HepG2 (cell line): ENCODE measurements around the gene MISFA. TPM values are rescaled to one million over a fixed set of nuclear protein-coding genes. Genes with fewer than 3 reads are reported as not detected.
"Not testable (repeated sequence)": the region's sequence is repeated elsewhere in the genome, so short reads cannot be mapped to it uniquely, and the experiment has no call there.

ENCODE experiments used
- ATAC-seq: fragments of 200-7000 bp; cut with Tn5 transposase; 3 replicates; pipeline ENCODE4 v1.9.1; 2020; ENCODE audit warnings: mild to moderate bottlenecking, moderate library complexity
- BruUV-seq: library from RNA; stranded (reverse); fragments of 400-500 nt; replicated peaks from 2 replicates; lab custom pipeline; 2021; lab: Mats Ljungman, UMichigan
- CTCF ChIA-PET: fragments of 300-600 bp; formaldehyde crosslinking; extraction: SDS; loops from one replicate; lab custom pipeline; 2021; ENCODE audit warnings: low total read pairs, inconsistent platforms, low intra/inter-chr PET ratio; lab: Yijun Ruan, JAX
- POLR2A ChIA-PET: fragments of 350-600 bp; sonication (Branson Sonifier 250); formaldehyde crosslinking; loops from one replicate; lab custom pipeline; 2020; ENCODE audit warnings: antibody characterized with exemption, inconsistent platforms; lab: Yijun Ruan, JAX
- DNase-seq: peaks from one replicate; pipeline ENCODE4 v3.0.0-alpha.2; 2015; ENCODE audit warnings: low spot score
- FAIRE-seq: peaks from 3 replicates; lab custom pipeline; 2011; peaks lifted over from hg19 to GRCh38; lab: Jason Lieb, UNC
- H2AFZ ChIP-seq: one replicate; pipeline ENCODE4 v1.6.1; 2011; ENCODE audit warnings: low read length, inconsistent platforms
- H3K27ac ChIP-seq: fragments of 300-600 bp; 3 replicates; pipeline ENCODE4 v1.8.0; 2011; ENCODE audit warnings: mixed run types, mild to moderate bottlenecking, mixed read lengths, low read length, inconsistent platforms; ENCODE audit not compliant: insufficient read depth; ENCODE audit errors: extremely low read length
- H3K27me3 ChIP-seq, 2 experiments: fragments of 200-600 bp in 1 of 2; 2 replicates in 1 of 2; 3 replicates in 1 of 2; pipeline versions ENCODE4 v1.6.0 to v1.8.0; 2011; ENCODE audit warnings: low read length in 2 of 2, mild to moderate bottlenecking in 2 of 2, moderate library complexity in 2 of 2, inconsistent platforms in 1 of 2; ENCODE audit not compliant: insufficient read depth in 2 of 2, control insufficient read depth in 1 of 2
- H3K36me3 ChIP-seq, 2 experiments: fragments of 200-600 bp in 1 of 2; replicated peaks in 1 of 2; 2 replicates in 1 of 2; 3 replicates in 1 of 2; pipeline versions ENCODE4 v1.5.1 to v1.8.0; 2011; ENCODE audit warnings: low read length in 2 of 2, inconsistent platforms in 1 of 2; ENCODE audit not compliant: insufficient read depth in 2 of 2, control insufficient read depth in 1 of 2
- H3K4me1 ChIP-seq: 2 replicates; pipeline ENCODE4 v1.5.1; 2012; ENCODE audit warnings: low read length, inconsistent platforms; ENCODE audit not compliant: insufficient read depth
- H3K4me2 ChIP-seq: 2 replicates; pipeline ENCODE4 v1.6.0; 2011; ENCODE audit warnings: low read depth, low read length, inconsistent platforms
- H3K4me3 ChIP-seq, 3 experiments: fragments of 200-600 bp in 1 of 3; sonication (generic), shearing (Covaris generic) in 1 of 3; replicated peaks in 1 of 3; 2 replicates each; pipeline ENCODE4 v1.5.1; 2011 to 2016; ENCODE audit warnings: low read length in 3 of 3, inconsistent platforms in 2 of 3, low read depth in 2 of 3, mild to moderate bottlenecking in 2 of 3, control low read depth in 1 of 3, mixed read lengths in 1 of 3; ENCODE audit not compliant: insufficient read depth in 1 of 3
- H3K79me2 ChIP-seq: one replicate; pipeline ENCODE4 v1.6.1; 2011; ENCODE audit warnings: low read length, inconsistent platforms; ENCODE audit not compliant: insufficient read depth
- H3K9ac ChIP-seq: 2 replicates; pipeline ENCODE4 v1.6.0; 2011; ENCODE audit warnings: mild to moderate bottlenecking, low read depth, low read length, inconsistent platforms; ENCODE audit not compliant: insufficient read depth
- H3K9me3 ChIP-seq: 2 replicates; pipeline ENCODE4 v1.5.1; 2012; ENCODE audit warnings: mild to moderate bottlenecking, low read length
- H4K20me1 ChIP-seq: 2 replicates; pipeline ENCODE4 v1.6.0; 2011; ENCODE audit warnings: inconsistent platforms, mild to moderate bottlenecking, low read length, moderate library complexity; ENCODE audit not compliant: insufficient read depth
- ARNT2 ChIP-seq: sonication (generic); formaldehyde crosslinking; IDR thresholded peaks from 2 replicates; pipeline ENCODE4 v1.8.0; 2022; ENCODE audit warnings: mild to moderate bottlenecking, low read depth, missing genetic modification reagents, moderate library complexity
- SAP130 ChIP-seq: IDR thresholded peaks from 2 replicates; pipeline ENCODE4 v1.6.1; 2016; ENCODE audit warnings: low read depth
- SOX13 ChIP-seq, 3 experiments: fragments of 450-650 bp in 1 of 3; sonication (generic) in 1 of 3; formaldehyde crosslinking in 1 of 3; IDR thresholded peaks in 2 of 3; conservative IDR thresholded peaks in 1 of 3; 2 replicates each; pipeline versions ENCODE4 v1.5.0 to v1.6.1; 2016 to 2020; ENCODE audit warnings: antibody characterized with exemption in 1 of 3, mild to moderate bottlenecking in 1 of 3, missing compliant biosample characterization in 1 of 3, missing genetic modification reagents in 1 of 3, moderate library complexity in 1 of 3
- SOX6 ChIP-seq, 2 experiments: fragments of 450-650 bp in 1 of 2; sonication (generic) in 1 of 2; formaldehyde crosslinking in 1 of 2; IDR thresholded peaks; 2 replicates each; pipeline versions ENCODE4 v1.4.0 to v1.6.1; 2017 to 2020; ENCODE audit warnings: antibody characterized with exemption in 1 of 2, mild to moderate bottlenecking in 1 of 2, missing genetic modification reagents in 1 of 2
- ZBTB7B ChIP-seq: sonication (generic); formaldehyde crosslinking; IDR thresholded peaks from 2 replicates; pipeline ENCODE4 v1.4.0; 2020; ENCODE audit warnings: missing genetic modification reagents
- ZNF121 ChIP-seq: sonication (generic); formaldehyde crosslinking; IDR thresholded peaks from 2 replicates; pipeline ENCODE4 v1.5.0; 2020; ENCODE audit warnings: mild to moderate bottlenecking, missing genetic modification reagents
- WGBS: methylation state at CpG from one replicate; pipeline ENCODE4 v1.1.6; 2017; ENCODE audit warnings: low lambda C conversion rate; 5-methylcytosine and 5-hydroxymethylcytosine counted together
- in situ Hi-C: cut with HindIII; loops from 2 replicates; pipeline ENCODE4 v1.10.0; 2017; ENCODE audit warnings: low pct_unique_long_range_greater_than_20kb; ENCODE audit not compliant: extremely low pct_ligation_motif_present
- intact Hi-C: fragments of 100-400 bp; cut with micrococcal nuclease; formaldehyde crosslinking; loops from one replicate; pipeline ENCODE4 v1.10.0; 2022; ENCODE audit not compliant: unreplicated experiment
- polyA plus RNA-seq, 8 experiments: library from polyadenylated mRNA; depleted of rRNA in 3 of 8; stranded (reverse) in 7 of 8; unstranded in 1 of 8; fragments of >200 nt; fragmentation: Illumina TruSeq in 4 of 8; extraction: Trizol in 4 of 8; gene quantifications; 2 replicates each; pipeline versions ENCODE4 v1.2.1 to v1.2.3, GENCODE V29; 2011 to 2016; ENCODE audit warnings: low read depth in 4 of 8, missing spikeins in 1 of 8, mixed read lengths in 1 of 8; ENCODE audit not compliant: insufficient read depth in 1 of 8
- total RNA-seq, 5 experiments: library from RNA; depleted of rRNA; stranded (reverse); fragments of >200 nt; fragmentation: Illumina TruSeq; extraction: Trizol; gene quantifications; 2 replicates each; pipeline ENCODE4 v1.2.3, GENCODE V29; 2016; ENCODE audit warnings: low read depth in 1 of 5

MISFA gene
- total and polyA plus RNA-seq, 2 of the 13 experiments (the other 11 are each of a cell fraction or from before 2014, with no cell fraction given), result 1.4 to 5.4 TPM

GRCh38 chr11:18590571-18590970 lies 9.0 kb upstream of the MISFA start:
- DNase-seq, result no peak
- Histone ChIP-seq H3K4me2 (peak overlapping the region; percentile 83), H3K9me3 (no peaks in the 10 kb centered on the region), H3K27me3 (no peaks in the 10 kb centered on the region), H2AFZ (no peak overlapping the region), H3K27ac (no peak overlapping the region), H3K36me3 (no peaks in the 10 kb centered on the region), H3K9ac (peak overlapping the region; percentile 88; the same call in 1 of the 2 replicates), H3K4me3 (peak overlapping the region in 1 of 3 experiments; percentile 25; a peak in 1 of 6 replicates), H3K4me1 (peaks cover 48% of the 10 kb centered on the region), H3K79me2 (peaks cover 32% of the 10 kb centered on the region), H4K20me1 (no peaks in the 10 kb centered on the region)
- peak; percentile 15; the same call in 2 of the 3 replicates for ATAC-seq
- CTCF ChIA-PET, result no interaction called here
- POLR2A ChIA-PET, result interaction anchor here (1.4 to 3.5 kb wide), 3 partner anchors 11 to 64 kb away, joined by 3 to 15 read pairs (median 8); partner anchors contain the start of genes SPTY2D1 and TSG101
- intact Hi-C loops (no loop called here), in situ Hi-C loops (loop anchor here (5.0 kb wide), 1 partner anchor 37 kb away; no protein-coding TSS in a partner anchor)
- 37% methylated on average over 2 of the region's 2 CpGs for WGBS
- FAIRE-seq, result no peak
- TF ChIP-seq SAP130 (CRISPR knock-in tag), result 0 out of 2 replicates have a peak, but pooled peaks have one; percentile 29
- no peak for TF ChIP-seq ZBTB7B (CRISPR knock-in tag)
- TF ChIP-seq SOX6 (IDR thresholded peaks at IDR 0.05), result no peak
- 0 out of 2 replicates have a peak, but pooled peaks have one; percentile 11 for TF ChIP-seq SOX6 (CRISPR knock-in tag; IDR thresholded peaks at IDR 0.05)
- TF ChIP-seq ZNF121 (CRISPR knock-in tag), result peak; percentile 54; the same call in 1 of the 2 replicates
- TF ChIP-seq SOX13 (IDR thresholded peaks at IDR 0.05), result no peak
- TF ChIP-seq SOX13 (CRISPR knock-in tag; conservative IDR thresholded peaks at IDR 0.05 in 1 of 2, IDR thresholded peaks at IDR 0.05 in 1 of 2), result peak in 1 of 2 experiments; percentile 41; a peak in 1 of 4 replicates
- TF ChIP-seq ARNT2 (CRISPR knock-in tag), result no peak
- no TSS peak for BruUV-seq

- FAIRE-seq, ATAC-seq, intact Hi-C loops, H3K27me3 ChIP-seq, POLR2A ChIA-PET, BruUV-seq, CTCF ChIA-PET, H2AFZ ChIP-seq, H3K4me3 ChIP-seq, H3K9me3 ChIP-seq, H3K36me3 ChIP-seq, H3K4me2 ChIP-seq, H4K20me1 ChIP-seq, H3K27ac ChIP-seq, H3K9ac ChIP-seq, DNase-seq: not testable (repeated sequence)
- Histone ChIP-seq H3K4me1 (peaks cover 38% of the 10 kb centered on the region), H3K79me2 (peaks cover 16% of the 10 kb centered on the region)
- in situ Hi-C loops, result loop anchor here (5.0 kb wide), 1 partner anchor 33 kb away; no protein-coding TSS in a partner anchor
- WGBS, result 83% methylated on average over 5 of the region's 5 CpGs
Observed at GRCh38 chr11:18594088-18594487, 5.5 kb upstream of the MISFA start.
